ENCODE measurements around the gene PLD4. TPM values are rescaled to one million over a fixed set of nuclear protein-coding genes. Genes with fewer than 3 reads are reported as not detected.
A peak's percentile ranks its signal among the peaks of the same experiment; 100 is the strongest.
"Not testable (repeated sequence)": the region's sequence is repeated elsewhere in the genome, so short reads cannot be mapped to it uniquely, and the experiment has no call there.

PLD4 gene
- total RNA-seq, 1 donor from 2014 or later, result 0.80 TPM

GRCh38 chr14:104898870-104899510 is 25.7 kb upstream of the PLD4 start:
- ATAC-seq, result no peak

DNA sequence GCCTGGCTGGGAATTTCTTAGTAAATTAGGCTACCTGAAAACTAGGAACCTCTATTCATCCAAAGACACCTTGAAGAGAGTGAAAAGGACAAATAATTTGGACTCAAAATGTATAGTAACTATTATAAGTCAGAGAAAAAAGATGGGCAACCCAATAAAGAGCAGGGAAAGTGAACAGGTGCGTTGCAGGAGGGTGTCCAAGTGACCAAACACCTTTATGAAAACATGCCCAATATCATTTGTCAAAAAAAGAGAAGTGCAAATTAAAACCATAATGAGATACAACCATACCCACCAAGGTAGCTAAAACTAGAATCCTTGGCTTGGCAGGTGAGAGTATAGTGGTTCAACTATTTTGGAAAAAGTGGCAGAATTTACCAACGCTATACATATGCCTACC is 24.9 kb upstream of the PLD4 start:
- ATAC-seq, result no peak

- no peak for ATAC-seq
These were observed 23.8 kb upstream of the PLD4 start for GRCh38 chr14:104900639-104901512.

- no peak for ATAC-seq
These were observed 20.7 kb upstream of the PLD4 start for GRCh38 chr14:104903990-104904389.

- not testable (repeated sequence) for ATAC-seq
These were observed 19.8 kb upstream of the PLD4 start for GRCh38 chr14:104904650-104905578.

GRCh38 chr14:104905579-104905933 is 19.1 kb upstream of the PLD4 start:
- ATAC-seq, result not testable (repeated sequence)

- ATAC-seq, result no peak
These were observed 16.4 kb upstream of the PLD4 start for GRCh38 chr14:104908303-104908702.

DNA sequence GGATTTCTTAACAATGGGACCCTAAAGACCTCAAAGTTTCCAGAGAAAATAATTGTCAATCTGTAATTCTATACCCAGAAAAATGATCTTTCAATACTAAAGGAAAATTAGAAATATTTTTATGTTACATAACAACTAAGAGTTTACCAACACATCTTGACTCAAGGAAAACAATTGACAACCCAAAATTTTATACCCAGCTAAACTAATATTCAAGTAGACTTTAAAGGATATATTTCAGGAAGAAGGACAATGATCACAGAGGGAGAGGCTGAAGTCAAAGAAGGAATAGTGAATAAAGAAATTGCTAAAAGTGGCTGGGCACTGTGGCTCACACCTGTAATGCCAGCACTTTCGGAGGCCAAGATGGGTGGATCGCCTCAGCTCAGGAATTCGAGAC is 12.6 kb upstream of the PLD4 start:
- ATAC-seq, result no peak

DNA sequence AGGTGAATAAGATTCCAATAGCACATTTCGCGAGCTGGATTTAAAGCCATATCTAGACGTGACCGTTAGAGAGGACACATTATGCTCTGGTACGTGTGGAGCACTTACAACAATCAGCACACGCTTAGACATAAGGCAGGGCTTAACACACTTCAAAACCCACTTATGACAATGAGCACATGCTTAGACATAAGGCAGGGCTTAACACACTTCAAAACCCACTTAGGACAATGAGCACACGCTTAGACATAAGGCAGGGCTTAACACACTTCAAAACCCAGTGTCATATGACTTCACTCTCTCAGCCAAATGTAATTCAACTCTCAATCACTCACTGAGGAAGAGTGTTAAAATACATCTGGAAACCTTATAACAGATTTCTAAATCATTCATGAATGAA is 11.2 kb upstream of the PLD4 start:
- no peak for ATAC-seq

DNA sequence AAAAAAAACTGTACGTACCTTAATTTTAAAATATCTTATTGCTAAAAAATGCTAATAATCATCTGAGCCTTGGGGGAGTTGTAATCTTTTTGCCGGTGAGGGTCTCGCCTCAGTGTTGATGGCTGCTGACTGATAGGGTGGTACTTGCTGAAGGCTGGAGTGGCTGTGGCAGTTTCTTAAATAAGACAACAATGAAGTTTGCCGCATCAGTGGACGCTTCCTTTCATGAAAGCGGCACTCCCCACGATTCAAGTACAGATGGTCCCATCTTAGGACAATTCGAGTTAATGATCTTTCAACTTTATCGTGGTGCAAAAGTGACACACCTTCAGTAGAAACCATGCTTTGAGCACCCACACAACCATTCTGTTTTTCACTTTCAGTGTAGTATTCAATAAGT is 7.6 kb upstream of the PLD4 start:
- ATAC-seq, result no peak

GRCh38 chr14:104917993-104918392 is 6.7 kb upstream of the PLD4 start:
- ATAC-seq, result no peak

GRCh38 chr14:104919152-104919992 is 5.3 kb upstream of the PLD4 start:
- ATAC-seq, result not testable (repeated sequence)

- no peak for ATAC-seq
These were observed 4.7 kb upstream of the PLD4 start for GRCh38 chr14:104919993-104920315.

DNA sequence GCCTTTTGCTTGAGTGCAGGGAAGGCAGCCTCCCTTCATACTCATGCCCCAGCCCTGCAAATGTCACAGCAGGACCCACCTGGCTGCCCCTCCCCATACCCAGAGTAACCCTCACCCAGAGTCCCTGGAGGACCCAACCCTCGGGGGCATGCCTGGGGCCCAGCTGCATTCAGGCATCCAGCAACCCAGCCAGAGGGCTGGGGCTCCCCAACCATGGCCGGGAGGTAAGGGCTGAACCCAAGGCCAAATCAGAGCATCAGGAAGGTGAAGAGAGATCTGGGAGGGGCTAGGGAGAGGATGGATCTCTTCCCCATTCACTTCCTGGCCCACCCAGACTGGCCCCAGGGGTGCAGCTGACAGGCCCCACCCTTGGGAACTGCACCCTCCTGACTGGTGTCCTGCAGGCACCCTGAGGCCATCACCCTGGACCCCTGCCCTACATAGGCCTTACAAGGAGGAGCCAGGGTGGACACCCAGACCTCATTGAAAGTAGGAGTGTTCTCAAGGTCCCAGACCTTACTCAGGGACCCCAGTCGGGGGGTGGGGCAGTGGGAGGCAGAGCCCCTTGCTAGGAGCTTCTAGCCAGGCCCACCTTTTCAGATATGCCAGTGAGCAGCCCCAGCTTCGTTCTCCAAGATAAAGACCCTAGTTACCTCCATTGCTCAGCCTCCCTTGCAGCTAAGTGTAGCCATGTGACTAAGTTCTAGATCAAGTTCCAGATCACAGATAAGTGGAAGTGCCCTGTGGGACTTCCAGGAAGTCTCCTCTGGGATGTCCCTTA is 849 bp upstream of the PLD4 start:
- ATAC-seq, result no peak

- no peak for ATAC-seq
These were observed 655 bp downstream of the PLD4 start for GRCh38 chr14:104925214-104925854.

- no peak for ATAC-seq
These were observed 1.4 kb downstream of the PLD4 start for GRCh38 chr14:104925855-104926609.

GRCh38 chr14:104926619-104927431 is 2.1 kb downstream of the PLD4 start:
- ATAC-seq, result peak; percentile 12

DNA sequence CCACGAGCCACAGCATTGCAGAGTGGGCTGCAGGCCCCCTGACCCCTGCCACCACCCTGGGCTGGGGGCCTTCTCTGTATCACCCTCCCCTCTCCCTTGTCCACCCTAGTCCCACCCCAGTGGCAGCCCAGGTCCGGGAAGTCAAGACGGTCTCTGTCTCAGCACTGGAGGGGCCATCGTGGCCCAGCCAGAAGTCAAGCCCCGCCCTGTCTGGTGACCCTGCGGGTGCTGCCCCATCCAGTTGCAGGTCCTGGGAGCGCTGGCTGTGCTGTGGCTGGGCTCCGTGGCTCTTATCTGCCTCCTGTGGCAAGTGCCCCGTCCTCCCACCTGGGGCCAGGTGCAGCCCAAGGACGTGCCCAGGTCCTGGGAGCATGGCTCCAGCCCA is 2.7 kb downstream of the PLD4 start:
- no peak for ATAC-seq

- no peak for ATAC-seq
These were observed 3.2 kb downstream of the PLD4 start for GRCh38 chr14:104927901-104928300.

All from esophagus mucosa (tissue), 1 donor.